Nephron (organoid): ENCODE data around the gene SCN10A.

ENCODE experiments used
- H3K27ac Mint-ChIP-seq, 3 experiments: 2 replicates each; pipeline ENCODE4 v1.8.0; 2020; ENCODE audit warnings: mixed read lengths in 3 of 3, mild to moderate bottlenecking in 2 of 3, moderate library complexity in 1 of 3
- H3K27me3 Mint-ChIP-seq: 2 replicates; pipeline ENCODE4 v1.8.0; 2021; ENCODE audit warnings: low read depth, mild to moderate bottlenecking, moderate library complexity, mixed read lengths
- H3K36me3 Mint-ChIP-seq: 2 replicates; pipeline ENCODE4 v1.8.0; 2020; ENCODE audit warnings: low read depth, mixed read lengths
- H3K4me1 Mint-ChIP-seq: 2 replicates; pipeline ENCODE4 v1.8.0; 2020; ENCODE audit warnings: mixed read lengths
- H3K4me3 Mint-ChIP-seq, 3 experiments: 2 replicates each; pipeline ENCODE4 v1.8.0; 2020; ENCODE audit warnings: mild to moderate bottlenecking in 3 of 3, mixed read lengths in 3 of 3, moderate library complexity in 2 of 3
- H3K9me3 Mint-ChIP-seq: 2 replicates; pipeline ENCODE4 v1.8.0; 2020; ENCODE audit warnings: mixed read lengths
- CTCF ChIP-seq, 3 experiments: fragments of 200-600 bp; sonication (generic); IDR thresholded peaks; one replicate each; pipeline ENCODE4 v1.5.0; 2021; ENCODE audit warnings: antibody characterized with exemption in 3 of 3; ENCODE audit not compliant: unreplicated experiment in 3 of 3

The SCN10A gene

GRCh38 chr3:38816026-38816425 lies at the start of gene SCN10A:
Gene SCN10A (minus strand): TSS chr3:38816217. CDS start chr3:38794010, 22,207 bp downstream.
- Mint-ChIP-seq H3K4me1 (no peaks in the 10 kb centered on the region), H3K9me3 (no peaks in the 10 kb centered on the region), H3K36me3 (no peaks in the 10 kb centered on the region), H3K27me3 (peaks cover 14% of the 10 kb centered on the region), H3K27ac (no peak within 1 kb of the TSS), H3K4me3 (no peak within 1 kb of the TSS)
- no peak for TF ChIP-seq CTCF (IDR thresholded peaks at IDR 0.05; ENCODE audit: unreplicated experiment in 3 of 3)

- no peak overlapping the region for H3K27ac Mint-ChIP-seq
- peaks cover 6% of the 10 kb centered on the region for H3K9me3 Mint-ChIP-seq
- no peaks in the 10 kb centered on the region for H3K27me3 Mint-ChIP-seq
- no peak overlapping the region for H3K4me3 Mint-ChIP-seq
- H3K4me1 Mint-ChIP-seq: no peaks in the 10 kb centered on the region
- TF ChIP-seq CTCF (IDR thresholded peaks at IDR 0.05; ENCODE audit: unreplicated experiment in 3 of 3): no peak
- H3K36me3 Mint-ChIP-seq: no peaks in the 10 kb centered on the region
These were observed 37.0 kb upstream of the SCN10A start for GRCh38 chr3:38853011-38853410.

- Mint-ChIP-seq H3K4me1 (no peaks in the 10 kb centered on the region), H3K4me3 (no peak overlapping the region), H3K9me3 (no peaks in the 10 kb centered on the region), H3K36me3 (no peaks in the 10 kb centered on the region), H3K27me3 (peaks cover 12% of the 10 kb centered on the region), H3K27ac (no peak overlapping the region)
- TF ChIP-seq CTCF (IDR thresholded peaks at IDR 0.05; ENCODE audit: unreplicated experiment in 3 of 3): peak in 2 of 3 experiments; percentile 24 to 31
These were observed 27.9 kb upstream of the SCN10A start for GRCh38 chr3:38843898-38844297.

GRCh38 chr3:38842266-38842965 lies 26.4 kb upstream of the SCN10A start:
- no peak for TF ChIP-seq CTCF (IDR thresholded peaks at IDR 0.05; ENCODE audit: unreplicated experiment in 3 of 3)
- H3K4me1 Mint-ChIP-seq: no peaks in the 10 kb centered on the region
- peaks cover 13% of the 10 kb centered on the region for H3K27me3 Mint-ChIP-seq
- no peak overlapping the region for H3K4me3 Mint-ChIP-seq
- no peaks in the 10 kb centered on the region for H3K36me3 Mint-ChIP-seq
- no peak overlapping the region for H3K27ac Mint-ChIP-seq
- no peaks in the 10 kb centered on the region for H3K9me3 Mint-ChIP-seq

GRCh38 chr3:38840987-38841386 lies 25.0 kb upstream of the SCN10A start:
- no peak for TF ChIP-seq CTCF (IDR thresholded peaks at IDR 0.05; ENCODE audit: unreplicated experiment in 3 of 3)
- H3K27ac Mint-ChIP-seq: no peak overlapping the region
- peaks cover 19% of the 10 kb centered on the region for H3K27me3 Mint-ChIP-seq
- no peaks in the 10 kb centered on the region for H3K36me3 Mint-ChIP-seq
- no peaks in the 10 kb centered on the region for H3K4me1 Mint-ChIP-seq
- H3K4me3 Mint-ChIP-seq: no peak overlapping the region
- no peaks in the 10 kb centered on the region for H3K9me3 Mint-ChIP-seq

GRCh38 chr3:38837358-38837757 lies 21.3 kb upstream of the SCN10A start:
- Mint-ChIP-seq H3K36me3 (no peaks in the 10 kb centered on the region), H3K9me3 (no peaks in the 10 kb centered on the region)

More at GRCh38 chr3:38837358-38837757, 21.3 kb upstream of the SCN10A start:
- Mint-ChIP-seq H3K27ac (no peak overlapping the region), H3K27me3 (peaks cover 31% of the 10 kb centered on the region), H3K4me1 (peaks cover 7% of the 10 kb centered on the region), H3K4me3 (no peak overlapping the region)
- no peak for TF ChIP-seq CTCF (IDR thresholded peaks at IDR 0.05; ENCODE audit: unreplicated experiment in 3 of 3)
